Epithelial cell of esophagus (primary cell): ENCODE measurements around the gene ARHGAP42.

Experiments used
- DNase-seq: peaks from one replicate; pipeline ENCODE4 v3.0.0; 2010; ENCODE audit warnings: low read depth
- H3K4me3 ChIP-seq: 2 replicates; pipeline ENCODE4 v1.5.1; 2011; ENCODE audit warnings: mild to moderate bottlenecking, low read length, control low read depth
- CTCF ChIP-seq: IDR thresholded peaks from 2 replicates; pipeline ENCODE4 v1.5.1; 2011; ENCODE audit warnings: low read depth, mild to moderate bottlenecking, low read length, control low read depth, inconsistent platforms; ENCODE audit not compliant: insufficient read depth; ENCODE audit errors: missing control alignments

ARHGAP42 gene

GRCh38 chr11:100956351-100956750, 269.3 kb downstream of the ARHGAP42 start:
- no peak for TF ChIP-seq CTCF
- no peak overlapping the region for H3K4me3 ChIP-seq
- DNase-seq: no peak

GRCh38 chr11:100957499-100957898, 270.4 kb downstream of the ARHGAP42 start:
- no peak for TF ChIP-seq CTCF
- no peak for DNase-seq
- no peak overlapping the region for H3K4me3 ChIP-seq

GRCh38 chr11:100961633-100962032, 274.5 kb downstream of the ARHGAP42 start:
- DNase-seq: peak; percentile 48
- H3K4me3 ChIP-seq: no peak overlapping the region
- TF ChIP-seq CTCF: no peak

- DNase-seq: no peak
- TF ChIP-seq CTCF: no peak
- no peak overlapping the region for H3K4me3 ChIP-seq
These were observed 276.3 kb downstream of the ARHGAP42 start for GRCh38 chr11:100963375-100963774.

GRCh38 chr11:100964435-100964834, 277.3 kb downstream of the ARHGAP42 start:
- no peak for TF ChIP-seq CTCF
- no peak overlapping the region for H3K4me3 ChIP-seq
- no peak for DNase-seq

- TF ChIP-seq CTCF: no peak
- peak; percentile 56 for DNase-seq
- no peak overlapping the region for H3K4me3 ChIP-seq
These were observed 278.3 kb downstream of the ARHGAP42 start for GRCh38 chr11:100965346-100965745.

GRCh38 chr11:100966366-100966765, 279.3 kb downstream of the ARHGAP42 start:
- TF ChIP-seq CTCF: no peak
- no peak for DNase-seq
- no peak overlapping the region for H3K4me3 ChIP-seq
